Endodermal cell (in vitro differentiated cells): ENCODE data around the gene ORC2. TPM values are rescaled to one million over a fixed set of nuclear protein-coding genes. Genes with fewer than 3 reads are reported as not detected.

Experiments used
- DNase-seq: peaks from one replicate; pipeline ENCODE4 v3.0.0-alpha.2; 2017
- H3K27ac ChIP-seq: 2 replicates; pipeline ENCODE4 v1.5.1; 2013; ENCODE audit warnings: mild to moderate bottlenecking, low read depth, low read length, moderate library complexity
- H3K27me3 ChIP-seq: 2 replicates; pipeline ENCODE4 v1.6.1; 2013; ENCODE audit warnings: mild to moderate bottlenecking, low read length, moderate library complexity; ENCODE audit not compliant: insufficient read depth, control insufficient read depth, poor library complexity, severe bottlenecking
- H3K36me3 ChIP-seq: 2 replicates; pipeline ENCODE4 v1.7.0; 2013; ENCODE audit warnings: mild to moderate bottlenecking, low read length, moderate library complexity; ENCODE audit not compliant: control insufficient read depth, insufficient read depth
- H3K4me1 ChIP-seq: one replicate; pipeline ENCODE4 v1.7.0; 2013; ENCODE audit warnings: low read length; ENCODE audit not compliant: control insufficient read depth, insufficient read depth
- H3K4me3 ChIP-seq: 2 replicates; pipeline ENCODE4 v1.5.1; 2013; ENCODE audit warnings: mild to moderate bottlenecking, low read length, moderate library complexity
- H3K9ac ChIP-seq: 2 replicates; pipeline ENCODE4 v1.6.1; 2013; ENCODE audit warnings: mild to moderate bottlenecking, low read length, moderate library complexity; ENCODE audit not compliant: poor library complexity, severe bottlenecking; ENCODE audit errors: extremely low read depth
- H3K9me3 ChIP-seq: 2 replicates; pipeline ENCODE4 v1.6.1; 2013; ENCODE audit warnings: mild to moderate bottlenecking, low read length, moderate library complexity; ENCODE audit not compliant: control insufficient read depth
- H3K27ac Mint-ChIP-seq: 2 replicates; pipeline ENCODE4 v1.8.0; 2020; ENCODE audit warnings: mixed read lengths
- H3K27me3 Mint-ChIP-seq: 2 replicates; pipeline ENCODE4 v1.8.0; 2021; ENCODE audit warnings: mild to moderate bottlenecking, mixed read lengths; ENCODE audit not compliant: insufficient read depth
- H3K36me3 Mint-ChIP-seq: 2 replicates; pipeline ENCODE4 v1.8.0; 2020; ENCODE audit warnings: low read depth, mixed read lengths
- H3K4me1 Mint-ChIP-seq: 2 replicates; pipeline ENCODE4 v1.8.0; 2020; ENCODE audit warnings: mixed read lengths
- H3K4me3 Mint-ChIP-seq: 2 replicates; pipeline ENCODE4 v1.8.0; 2020; ENCODE audit warnings: mild to moderate bottlenecking, moderate library complexity, mixed read lengths
- H3K9me3 Mint-ChIP-seq: 2 replicates; pipeline ENCODE4 v1.8.0; 2020; ENCODE audit warnings: mild to moderate bottlenecking, mixed read lengths
- CTCF ChIP-seq: fragments of 200-600 bp; sonication (generic); conservative IDR thresholded peaks from 2 replicates; pipeline ENCODE4 v1.5.0; 2021; ENCODE audit warnings: antibody characterized with exemption, mild to moderate bottlenecking
- WGBS, 2 experiments: methylation state at CpG; one replicate each; pipeline versions ENCODE4 v1.1.5 to v1.1.7; 2013; ENCODE audit warnings: missing lambda C conversion rate in 2 of 2, mixed read lengths in 1 of 2; ENCODE audit not compliant: insufficient coverage in 1 of 2, insufficient read length in 1 of 2; 5-methylcytosine and 5-hydroxymethylcytosine counted together
- total RNA-seq, 2 donors: library from RNA; stranded (reverse); fragmentation: NEBNext Ultra II Directional in 1 of 2; extraction: Animal tissue kit (Norgen Biotek cat#: 25700) in 1 of 2; gene quantifications; 2 replicates in 1 of 2; 3 replicates in 1 of 2; pipeline ENCODE4 v1.2.1, GENCODE V29; 2021

Gene ORC2
- total RNA-seq, 2 donors from 2014 or later = 68.9 to 129 TPM

GRCh38 chr2:200863782-200864175 lies 99.7 kb downstream of the ORC2 start:
- peaks cover 33% of the 10 kb centered on the region for H3K36me3 ChIP-seq
- peak overlapping the region; percentile 91 for H3K4me3 ChIP-seq
- H3K4me3 Mint-ChIP-seq = peak overlapping the region; percentile 92
- H3K27me3 Mint-ChIP-seq = peaks cover 1% of the 10 kb centered on the region
- H3K36me3 Mint-ChIP-seq = peaks cover 32% of the 10 kb centered on the region
- DNase-seq = peak; percentile 65
- H3K9ac ChIP-seq = peak overlapping the region; percentile 99
- H3K4me1 Mint-ChIP-seq = peaks cover 15% of the 10 kb centered on the region
- no peak for TF ChIP-seq CTCF
- H3K27ac ChIP-seq = peak overlapping the region; percentile 98
- H3K9me3 ChIP-seq = no peaks in the 10 kb centered on the region
- 0% methylated on average over 15 to 19 of the region's 19 CpGs for WGBS, 2 experiments
- peak overlapping the region; percentile 99 for H3K27ac Mint-ChIP-seq
- no peaks in the 10 kb centered on the region for H3K27me3 ChIP-seq
- no peaks in the 10 kb centered on the region for H3K9me3 Mint-ChIP-seq
- no peaks in the 10 kb centered on the region for H3K4me1 ChIP-seq

- DNase-seq = peak; percentile 67
- H3K27ac ChIP-seq = peak overlapping the region; percentile 12
- Mint-ChIP-seq H3K4me3 (peak overlapping the region; percentile 92), H3K27me3 (peaks cover 1% of the 10 kb centered on the region), H3K9me3 (no peaks in the 10 kb centered on the region), H3K36me3 (peaks cover 45% of the 10 kb centered on the region), H3K27ac (peak overlapping the region; percentile 99), H3K4me1 (peaks cover 13% of the 10 kb centered on the region)
- H3K27me3 ChIP-seq = no peaks in the 10 kb centered on the region
- no peaks in the 10 kb centered on the region for H3K9me3 ChIP-seq
- H3K9ac ChIP-seq = peak overlapping the region; percentile 99
- no peaks in the 10 kb centered on the region for H3K4me1 ChIP-seq
- H3K4me3 ChIP-seq = peak overlapping the region; percentile 91
- WGBS, 2 experiments = 3% methylated on average over 10 to 13 of the region's 13 CpGs
- TF ChIP-seq CTCF = no peak
- peaks cover 45% of the 10 kb centered on the region for H3K36me3 ChIP-seq
Observed at GRCh38 chr2:200862532-200863000, 100.9 kb downstream of the ORC2 start.

GRCh38 chr2:200861617-200862155 lies 101.8 kb downstream of the ORC2 start:
- peak overlapping the region; percentile 99 for H3K9ac ChIP-seq
- Mint-ChIP-seq H3K9me3 (no peaks in the 10 kb centered on the region), H3K4me3 (peak overlapping the region; percentile 92), H3K27me3 (no peaks in the 10 kb centered on the region), H3K27ac (peak overlapping the region; percentile 99), H3K36me3 (peaks cover 53% of the 10 kb centered on the region), H3K4me1 (peaks cover 13% of the 10 kb centered on the region)
- H3K4me3 ChIP-seq = peak overlapping the region; percentile 91
- no peaks in the 10 kb centered on the region for H3K9me3 ChIP-seq
- no peak overlapping the region for H3K27ac ChIP-seq
- no peak for TF ChIP-seq CTCF
- H3K36me3 ChIP-seq = peaks cover 54% of the 10 kb centered on the region
- no peaks in the 10 kb centered on the region for H3K27me3 ChIP-seq
- H3K4me1 ChIP-seq = no peaks in the 10 kb centered on the region
- DNase-seq = no peak
- 54 to 63% methylated on average over 4 of the region's 4 CpGs for WGBS, 2 experiments
